Endometrium (tissue), 2 donors: ENCODE data around the gene CARHSP1.
"Not testable (repeated sequence)": the region's sequence is repeated elsewhere in the genome, so short reads cannot be mapped to it uniquely, and the experiment has no call there.

Experiments used
- FAIRE-seq: peaks from 2 replicates; lab custom pipeline; 2012; peaks lifted over from hg19 to GRCh38; lab: Jason Lieb, UNC
- donor health status: control.
- donor health status: control.

The CARHSP1 gene

GRCh38 chr16:8828541-8829165, 40.2 kb downstream of the CARHSP1 start:
- no peak for FAIRE-seq

- FAIRE-seq, result no peak
These were observed 42.4 kb downstream of the CARHSP1 start for GRCh38 chr16:8826278-8826879.

- no peak for FAIRE-seq
These were observed 46.4 kb downstream of the CARHSP1 start for GRCh38 chr16:8822403-8822802.

DNA sequence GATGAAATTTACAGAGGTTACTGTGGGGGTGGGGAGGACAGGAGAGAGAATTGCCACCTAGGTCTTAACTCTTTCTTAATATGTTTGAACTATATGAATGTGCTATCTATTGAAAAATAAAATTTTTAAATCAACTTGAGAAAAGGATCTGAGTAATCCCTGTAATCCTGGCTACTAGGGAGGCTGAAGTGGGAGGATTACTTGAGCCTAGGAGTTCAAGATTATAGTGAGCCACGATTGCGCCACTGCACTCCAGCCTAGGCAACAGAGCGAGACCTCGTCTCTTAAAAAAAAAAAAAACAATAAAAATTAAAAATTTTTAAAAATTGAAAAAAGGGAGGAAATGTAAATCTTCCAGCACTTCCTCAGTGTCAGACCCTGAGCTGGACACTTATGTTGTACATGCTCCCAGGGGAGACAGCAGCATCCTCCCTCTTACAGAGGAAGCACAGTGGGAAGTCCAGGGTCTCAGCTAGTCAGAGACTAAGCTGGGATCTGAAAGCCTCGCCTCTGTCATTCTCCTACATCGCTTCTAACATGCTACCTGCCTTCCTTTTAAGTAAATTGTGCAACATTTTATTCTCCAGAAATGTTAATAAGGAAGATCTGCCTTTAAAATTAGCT, 49.3 kb downstream of the CARHSP1 start:
- FAIRE-seq, result no peak

DNA sequence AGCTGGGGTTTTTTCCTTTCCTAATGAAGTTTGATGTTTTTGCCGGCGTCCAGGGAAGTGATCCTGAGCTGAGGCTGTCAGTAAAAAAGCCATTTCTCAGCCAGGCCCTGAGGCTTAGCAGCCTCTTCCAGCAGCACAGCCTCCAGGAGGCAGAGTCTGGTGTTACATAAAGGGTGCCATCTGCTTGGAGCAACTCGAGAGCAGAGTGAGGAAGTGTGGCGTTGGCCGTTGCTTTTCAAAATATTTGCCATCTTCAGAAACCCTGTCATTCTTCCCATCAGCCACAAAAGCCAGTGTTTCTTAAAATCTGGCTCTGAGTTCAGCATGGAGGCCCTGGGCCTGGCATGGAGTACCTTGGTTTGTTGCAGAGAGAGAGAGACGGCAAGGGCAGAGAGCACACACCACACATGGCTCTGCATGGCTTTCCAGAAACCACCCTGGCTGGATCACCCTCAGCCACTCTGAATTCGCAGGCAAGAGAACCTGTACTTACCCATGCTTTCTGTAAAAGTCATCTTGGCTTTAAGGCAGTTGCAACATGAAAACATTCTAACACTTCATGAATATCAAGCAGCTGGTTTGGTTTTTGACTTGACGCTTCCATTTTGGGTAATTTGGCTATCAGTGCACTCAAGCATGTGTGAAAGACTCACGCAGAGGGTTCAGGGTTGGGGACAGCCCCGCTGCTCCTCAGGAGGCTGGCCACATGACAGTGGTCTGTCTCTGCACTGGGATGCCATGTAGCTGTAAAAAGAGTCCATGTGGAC, 50.1 kb downstream of the CARHSP1 start:
- FAIRE-seq, result no peak

DNA sequence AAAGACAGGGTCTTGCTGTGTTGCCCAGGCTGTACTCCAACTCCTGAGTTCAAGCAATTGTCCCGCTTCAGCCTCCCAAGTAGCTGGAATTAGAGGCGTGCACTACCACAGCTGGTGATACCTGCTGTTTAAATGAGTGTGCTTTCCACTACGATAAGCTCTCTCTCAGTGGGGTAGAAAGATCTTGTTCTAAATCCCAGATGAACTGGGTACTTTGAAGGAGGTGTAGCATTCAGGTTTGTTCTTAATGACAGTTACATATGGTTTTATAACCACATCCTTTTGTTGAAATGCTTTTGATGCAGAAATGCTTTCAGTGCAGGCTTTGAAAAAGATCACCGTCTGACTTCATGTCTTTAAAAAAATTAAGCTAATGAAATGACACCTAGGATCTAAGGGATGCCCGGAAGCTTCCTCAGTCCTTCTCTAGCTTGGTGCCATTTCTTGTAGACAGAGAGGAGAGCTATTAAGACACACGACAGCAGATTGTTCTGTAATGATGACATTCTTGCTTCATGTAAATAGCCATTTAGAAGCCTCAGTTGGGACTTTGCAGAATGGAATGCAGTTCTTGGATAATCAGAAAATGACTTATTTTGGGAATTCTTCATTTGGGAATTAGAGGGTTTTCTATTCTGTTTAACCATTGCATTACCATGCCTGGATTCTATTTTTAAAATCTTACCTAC, 51.7 kb downstream of the CARHSP1 start:
- FAIRE-seq, result no peak

GRCh38 chr16:8814095-8814806, 54.6 kb downstream of the CARHSP1 start:
- no peak for FAIRE-seq

GRCh38 chr16:8812162-8812843, 56.5 kb downstream of the CARHSP1 start:
- no peak for FAIRE-seq

- no peak for FAIRE-seq
These were observed 60.0 kb downstream of the CARHSP1 start for GRCh38 chr16:8808613-8809353.

GRCh38 chr16:8808009-8808408, 60.8 kb downstream of the CARHSP1 start:
- no peak for FAIRE-seq

GRCh38 chr16:8807189-8807588, 61.6 kb downstream of the CARHSP1 start:
- no peak for FAIRE-seq

DNA sequence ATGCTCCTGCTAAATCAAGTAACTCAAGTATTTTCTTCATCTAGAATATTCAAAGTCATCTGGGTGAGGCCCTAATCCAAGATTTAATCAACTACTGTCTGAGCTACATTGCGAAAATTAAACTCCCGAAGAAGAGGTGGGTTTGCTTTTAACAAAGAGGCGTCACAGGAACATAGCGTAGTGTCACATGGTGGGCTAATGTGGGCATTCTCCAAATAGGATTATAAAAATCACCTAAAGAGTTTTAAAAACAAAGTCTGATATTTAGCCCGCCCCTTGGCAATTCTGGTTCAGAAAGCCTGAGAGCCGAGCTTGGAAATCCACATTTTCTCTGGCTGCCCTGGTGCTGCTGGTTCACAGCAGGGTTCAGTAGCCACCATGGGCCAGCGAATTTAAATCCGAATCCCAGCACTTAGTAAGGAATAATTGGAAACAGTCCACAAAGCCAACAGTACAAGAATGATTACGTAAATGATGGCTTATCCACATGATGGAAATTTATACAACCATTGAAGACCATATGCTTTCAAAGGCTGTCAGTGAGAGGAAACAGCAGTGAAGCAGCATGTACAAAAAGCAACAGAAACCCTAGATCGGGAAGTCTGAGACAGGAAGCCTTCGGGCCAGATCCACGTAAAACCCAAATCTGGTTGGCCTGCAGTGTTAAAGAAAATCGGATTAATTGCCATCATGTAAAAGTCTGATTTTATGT, 62.4 kb downstream of the CARHSP1 start:
- no peak for FAIRE-seq

- FAIRE-seq, result no peak
These were observed 64.5 kb downstream of the CARHSP1 start for GRCh38 chr16:8804313-8804712.

DNA sequence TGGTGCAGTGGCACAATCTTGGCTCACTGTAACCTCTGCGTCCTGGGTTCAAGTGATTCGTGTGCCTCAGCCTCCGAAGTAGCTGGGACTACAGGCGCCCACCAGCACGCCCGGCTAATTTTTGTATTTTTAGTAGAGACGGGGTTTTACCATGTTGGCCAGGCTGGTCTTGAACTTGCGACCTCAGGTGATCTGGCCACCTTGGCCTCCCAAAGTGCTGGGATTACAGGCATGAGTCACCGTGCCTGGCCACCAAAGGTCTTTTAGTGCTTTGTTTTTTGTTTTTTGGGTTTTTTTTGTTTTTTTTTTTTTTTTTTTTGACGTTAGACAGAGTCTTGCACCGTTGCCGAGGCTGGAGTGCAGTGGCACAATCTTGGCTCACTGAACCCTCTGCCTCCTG, 65.1 kb downstream of the CARHSP1 start:
- FAIRE-seq, result not testable (repeated sequence)
